Prostate gland (tissue), 2 donors: Measurements from ENCODE around the gene PTPRJ.

Experiments
- CTCF ChIP-seq, 4 experiments: fragments of 200-600 bp in 2 of 4; fragments of 450-650 bp in 2 of 4; sonication (generic) in 2 of 4; IDR thresholded peaks; 1 replicate in 3 of 4; 2 replicates in 1 of 4; pipeline ENCODE4 v1.5.1; 2016 to 2019; ENCODE audit warnings: antibody characterized with exemption in 4 of 4, mild to moderate bottlenecking in 2 of 4, moderate library complexity in 2 of 4
- POLR2A ChIP-seq: fragments of 450-650 bp; IDR thresholded peaks from one replicate; pipeline ENCODE4 v1.6.1; 2016; ENCODE audit warnings: antibody characterized with exemption, mild to moderate bottlenecking

GRCh38 chr11:47967577-47968525 is 12.5 kb upstream of the PTPRJ start:
- TF ChIP-seq CTCF (IDR thresholded peaks at IDR 0.05) (no peak), POLR2A (no peak)
